ENCODE results near the gene SYNPO. TPM values are rescaled to one million over a fixed set of nuclear protein-coding genes. Genes with fewer than 3 reads are reported as not detected.

Gene SYNPO, protein sequence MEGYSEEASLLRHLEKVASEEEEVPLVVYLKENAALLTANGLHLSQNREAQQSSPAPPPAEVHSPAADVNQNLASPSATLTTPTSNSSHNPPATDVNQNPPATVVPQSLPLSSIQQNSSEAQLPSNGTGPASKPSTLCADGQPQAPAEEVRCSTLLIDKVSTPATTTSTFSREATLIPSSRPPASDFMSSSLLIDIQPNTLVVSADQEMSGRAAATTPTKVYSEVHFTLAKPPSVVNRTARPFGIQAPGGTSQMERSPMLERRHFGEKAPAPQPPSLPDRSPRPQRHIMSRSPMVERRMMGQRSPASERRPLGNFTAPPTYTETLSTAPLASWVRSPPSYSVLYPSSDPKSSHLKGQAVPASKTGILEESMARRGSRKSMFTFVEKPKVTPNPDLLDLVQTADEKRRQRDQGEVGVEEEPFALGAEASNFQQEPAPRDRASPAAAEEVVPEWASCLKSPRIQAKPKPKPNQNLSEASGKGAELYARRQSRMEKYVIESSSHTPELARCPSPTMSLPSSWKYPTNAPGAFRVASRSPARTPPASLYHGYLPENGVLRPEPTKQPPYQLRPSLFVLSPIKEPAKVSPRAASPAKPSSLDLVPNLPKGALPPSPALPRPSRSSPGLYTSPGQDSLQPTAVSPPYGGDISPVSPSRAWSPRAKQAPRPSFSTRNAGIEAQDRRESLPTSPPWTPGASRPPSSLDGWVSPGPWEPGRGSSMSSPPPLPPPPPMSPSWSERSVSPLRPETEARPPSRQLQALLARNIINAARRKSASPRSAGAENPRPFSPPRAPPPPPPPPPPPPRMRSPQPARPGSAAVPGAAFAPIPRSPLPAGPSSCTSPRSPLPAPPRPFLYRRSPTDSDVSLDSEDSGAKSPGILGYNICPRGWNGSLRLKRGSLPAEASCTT
- total RNA-seq, result 3.9 TPM

DNA sequence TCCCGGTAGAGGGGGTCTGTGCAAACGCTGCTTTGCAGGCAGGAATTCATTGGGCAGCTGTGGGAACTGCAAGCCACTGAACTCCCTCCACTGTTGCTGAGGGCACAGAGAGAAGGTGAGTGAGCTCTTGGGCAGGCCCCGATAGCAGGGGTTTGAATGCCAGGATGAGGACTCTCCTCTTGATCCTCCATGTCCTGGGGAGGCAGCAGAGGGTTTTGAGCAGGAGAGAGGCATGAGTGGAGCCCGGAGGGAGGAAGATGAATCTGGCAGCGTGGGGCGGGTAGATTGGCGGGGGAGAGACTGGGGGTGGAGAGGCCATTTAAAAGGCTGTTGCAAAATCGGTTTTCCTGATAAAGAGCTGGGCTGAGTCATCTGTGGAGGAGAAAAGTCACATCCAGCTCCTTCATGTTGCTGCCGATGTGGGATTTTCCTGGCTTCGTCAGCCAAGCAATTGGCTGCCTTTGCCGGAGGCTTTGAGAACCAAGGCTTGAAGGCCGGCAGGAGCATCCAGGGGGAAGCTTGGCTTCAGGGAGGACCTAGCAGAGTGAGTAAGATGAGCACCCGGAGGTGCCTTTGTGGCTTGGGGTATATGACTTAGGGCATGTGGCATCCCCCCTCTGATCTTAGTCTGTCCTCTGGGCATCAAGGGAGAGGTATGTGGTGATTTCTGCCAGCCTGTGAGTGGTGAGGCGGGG lies at the start of gene SYNPO:
SYNPO (plus strand) TSS at position 350 of the 695 bp plus-strand sequence. CDS start 7,616 bp downstream, outside the sequence.
- peak; percentile 77 for DNase-seq

DNA sequence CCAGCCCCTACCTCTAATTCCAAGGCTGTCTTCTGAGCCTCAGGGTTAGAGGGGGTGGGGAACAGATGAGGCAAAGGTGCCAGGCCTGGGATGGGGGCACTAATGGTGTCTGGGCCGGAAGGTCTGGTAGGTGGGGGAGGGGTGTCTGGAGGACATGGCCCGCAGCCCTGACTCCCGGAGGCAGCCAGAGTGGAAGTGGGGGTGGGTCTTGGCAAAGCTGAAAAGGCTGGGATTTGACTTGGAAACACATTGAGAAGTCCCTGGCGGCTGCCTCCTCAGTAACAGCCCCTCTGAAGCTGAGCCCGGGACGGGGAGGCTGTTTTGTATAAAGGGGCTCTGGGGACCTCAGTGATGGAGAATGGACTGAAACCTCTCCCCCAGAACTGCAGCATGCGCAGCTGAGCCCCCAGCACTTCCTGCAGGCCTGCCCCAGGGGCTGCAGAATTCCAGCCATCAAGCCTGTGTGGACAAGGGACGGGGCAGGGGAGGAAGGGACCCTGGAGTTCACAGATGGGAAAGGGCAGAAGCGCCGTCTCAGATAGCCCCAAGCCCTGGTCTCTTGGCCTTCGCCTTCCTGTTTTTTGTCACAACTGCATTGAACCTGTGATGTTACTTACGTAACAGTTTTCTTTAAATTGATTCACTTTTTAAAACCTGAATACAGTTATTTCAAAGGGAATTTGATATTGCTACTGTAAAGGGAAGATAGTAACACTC lies 49.3 kb upstream of the SYNPO start:
- peak; percentile 75 for DNase-seq

DNA sequence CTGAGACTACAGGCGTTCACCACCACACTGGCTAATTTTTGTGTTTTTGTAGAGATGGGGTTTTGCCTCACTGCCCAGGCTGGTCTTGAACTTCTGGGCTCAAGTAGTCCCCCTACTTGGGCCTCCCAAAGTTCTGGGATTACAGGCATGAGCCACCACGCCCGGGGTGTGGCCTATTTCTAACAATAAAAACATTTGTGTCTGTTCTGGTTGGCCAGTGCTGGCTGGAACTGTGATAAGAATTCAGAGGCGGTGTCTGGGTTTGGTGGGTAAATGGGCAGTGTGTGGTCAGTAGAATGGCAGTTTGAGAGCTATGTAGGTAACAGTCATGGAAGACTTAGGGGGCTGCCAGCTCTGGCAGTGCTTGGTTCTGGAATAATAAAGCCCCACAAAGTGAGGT lies 46.9 kb upstream of the SYNPO start:
- no peak for DNase-seq

DNA sequence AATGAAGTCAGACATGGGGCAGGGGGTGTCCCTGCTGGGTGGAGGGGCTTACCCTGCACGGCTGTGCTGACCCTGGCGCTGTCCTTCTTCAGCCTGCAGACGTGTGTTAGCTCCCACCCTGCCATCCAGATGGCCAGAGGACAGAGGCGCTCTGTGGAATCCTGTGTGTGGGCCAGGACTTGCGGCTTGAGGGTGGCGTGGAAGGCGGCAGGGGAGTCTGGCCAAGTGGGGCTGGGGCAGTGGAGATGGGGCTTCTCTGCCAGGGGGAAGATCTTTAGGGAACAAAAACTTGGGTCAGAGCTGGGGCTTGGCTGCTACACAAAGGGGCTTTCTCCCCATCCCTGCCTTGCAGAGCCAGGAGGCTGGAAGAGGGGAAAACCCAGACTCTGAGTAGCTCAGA lies 46.5 kb upstream of the SYNPO start:
- no peak for DNase-seq

DNA sequence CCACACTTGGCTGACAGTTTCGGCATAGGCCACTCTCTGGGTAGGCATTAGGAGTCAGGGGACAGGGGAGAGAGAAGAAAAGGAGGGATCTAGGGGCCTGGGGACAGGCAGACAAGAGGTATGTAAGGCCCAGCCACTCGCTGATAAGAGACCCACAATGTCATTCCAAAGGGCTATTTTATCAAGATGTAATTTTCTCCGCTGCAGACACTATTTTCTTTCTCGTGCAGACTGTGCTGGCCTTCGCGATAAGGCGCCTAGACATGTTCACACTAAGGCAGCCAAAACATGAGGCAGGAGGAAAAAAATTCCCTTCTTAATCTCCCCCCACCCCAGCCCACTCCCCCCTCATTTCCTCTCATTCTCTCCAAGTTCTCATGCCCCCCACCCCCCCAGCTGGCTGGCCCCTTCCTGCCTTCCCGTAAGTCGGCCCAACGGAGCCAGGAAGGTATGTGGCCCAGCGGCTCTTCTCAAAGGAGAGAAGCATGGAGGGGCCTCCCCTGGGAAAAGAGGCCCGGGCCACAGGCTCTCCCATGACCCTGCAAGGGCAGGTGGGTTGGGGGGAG lies 44.9 kb upstream of the SYNPO start:
- DNase-seq, result peak; percentile 37

DNA sequence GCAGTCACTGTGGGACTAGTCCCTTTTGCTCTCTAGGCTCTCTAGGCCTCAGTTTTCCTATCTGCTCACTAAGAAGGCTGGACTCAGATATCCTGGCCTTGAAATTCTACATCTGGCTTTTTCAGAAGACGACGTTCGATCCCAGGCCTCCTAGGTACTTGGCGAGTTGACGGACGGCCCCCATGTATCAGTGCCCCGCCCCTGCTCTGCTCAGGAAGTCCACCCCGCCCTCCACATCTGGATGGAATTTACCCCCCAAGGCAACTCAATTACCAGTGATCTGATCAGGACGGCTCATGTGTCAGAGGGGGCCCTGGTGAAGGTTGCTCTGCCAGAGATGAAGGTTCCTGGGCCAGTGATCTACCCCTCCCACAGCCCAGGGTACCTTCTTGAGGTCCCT lies 44.1 kb upstream of the SYNPO start:
- peak; percentile 47 for DNase-seq

DNA sequence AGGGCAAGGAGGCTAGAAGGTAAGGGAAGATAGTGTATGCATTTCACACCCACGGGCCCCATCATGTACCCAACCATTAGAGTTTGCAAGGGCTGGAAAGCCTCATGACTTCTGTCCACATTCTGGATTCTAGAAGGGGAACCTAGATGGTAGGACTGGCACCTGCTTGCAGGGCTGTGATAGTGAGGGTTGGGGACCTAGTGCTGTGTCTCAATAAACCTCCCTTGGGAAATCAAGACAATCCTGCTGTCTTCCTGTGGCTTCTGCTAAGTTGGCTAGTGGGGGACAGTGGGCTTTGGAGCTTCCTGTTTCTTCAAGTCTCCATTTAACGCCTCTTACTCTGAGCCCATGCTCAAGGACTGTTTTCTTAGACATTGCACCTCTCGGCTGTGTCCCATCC lies 43.6 kb upstream of the SYNPO start:
- no peak for DNase-seq

DNA sequence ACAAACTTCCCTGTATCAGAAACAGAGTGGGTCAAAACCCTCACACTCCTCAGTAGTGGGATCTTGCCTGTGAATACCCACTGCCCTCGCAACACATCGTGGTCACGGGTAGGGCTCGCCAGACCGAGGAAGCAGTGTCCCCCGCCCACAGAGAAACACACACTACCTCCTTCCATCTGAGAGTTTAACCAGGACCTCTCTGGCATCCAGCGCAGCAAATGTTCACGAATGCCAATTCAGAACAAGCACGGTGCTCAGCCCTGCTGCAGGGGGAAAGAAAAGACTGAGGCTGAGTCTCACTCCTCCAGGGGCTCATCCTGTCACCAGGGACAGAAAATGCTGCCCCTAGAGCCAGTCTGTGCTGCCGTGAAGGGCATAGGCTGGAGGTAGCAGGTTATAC lies 42.5 kb upstream of the SYNPO start:
- DNase-seq, result no peak

DNA sequence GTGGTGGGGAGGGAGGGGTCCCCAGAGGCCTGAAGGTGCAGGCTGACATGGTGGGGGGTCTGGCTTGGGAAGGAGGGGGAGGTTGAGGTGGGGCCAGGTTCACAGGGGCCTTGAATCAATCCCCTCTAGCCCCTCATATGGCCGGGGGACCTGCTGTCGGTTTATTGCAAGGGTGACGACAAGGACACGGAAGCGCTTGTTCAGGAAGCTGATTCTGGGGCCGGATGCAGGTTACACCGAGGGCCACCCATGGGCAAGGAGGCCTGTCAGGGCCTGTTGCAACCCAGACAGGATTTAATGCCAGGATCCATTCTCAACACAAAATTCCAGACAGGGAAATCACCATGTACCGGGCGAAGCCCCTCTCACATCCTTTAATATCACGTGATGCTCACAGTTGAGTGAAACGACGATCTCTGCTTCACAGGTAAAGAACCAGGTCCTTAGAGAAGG lies 41.6 kb upstream of the SYNPO start:
- no peak for DNase-seq

DNA sequence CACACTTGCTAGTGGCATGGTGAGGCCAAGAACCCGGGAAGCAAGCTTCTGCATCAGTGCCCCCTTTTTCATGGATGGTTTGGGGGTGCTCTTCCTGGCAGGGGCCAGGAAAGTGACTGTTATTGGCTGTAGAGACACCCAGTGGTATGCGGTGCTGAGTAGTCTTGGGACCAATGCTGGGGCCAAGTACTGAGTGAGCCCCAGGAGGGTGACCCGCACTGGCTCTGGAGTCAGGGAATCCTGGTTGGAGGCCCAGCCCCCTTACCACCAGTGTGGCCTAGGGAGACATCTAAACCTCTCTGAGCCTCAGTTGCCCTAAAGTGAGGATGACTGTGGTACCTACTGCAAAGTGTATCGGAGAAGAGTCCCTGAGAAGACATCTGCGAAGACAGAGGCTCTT lies 41.2 kb upstream of the SYNPO start:
- no peak for DNase-seq

DNA sequence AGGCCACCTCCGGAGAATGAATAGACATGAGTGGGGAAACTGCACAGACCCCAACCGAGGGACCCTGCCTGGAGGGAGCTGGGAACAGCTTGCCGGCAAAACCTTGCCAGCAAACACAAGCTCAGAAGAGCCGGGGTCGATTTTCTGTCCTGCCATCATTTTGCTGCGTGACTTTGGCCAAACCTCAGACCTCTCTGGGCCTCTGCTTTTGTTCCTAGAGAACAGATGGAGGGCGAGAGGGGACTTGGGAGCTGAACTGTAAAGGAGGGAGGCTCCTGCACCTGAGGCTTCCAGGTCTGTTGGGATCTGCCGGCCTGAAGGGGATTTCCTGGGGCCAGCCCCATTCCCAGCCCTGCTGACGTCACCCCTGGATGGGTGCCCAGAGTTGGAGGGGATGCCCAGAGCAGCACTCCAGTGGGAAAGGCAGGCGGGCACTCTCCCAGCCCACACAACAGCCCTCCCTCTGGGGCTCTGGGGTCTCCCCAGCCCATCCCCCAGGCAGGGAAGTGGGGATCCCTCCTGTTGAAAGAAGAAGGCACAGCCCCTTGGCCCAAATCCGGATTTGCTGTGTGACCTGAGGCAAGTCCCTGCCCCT lies 40.4 kb upstream of the SYNPO start:
- DNase-seq, result peak; percentile 32

DNA sequence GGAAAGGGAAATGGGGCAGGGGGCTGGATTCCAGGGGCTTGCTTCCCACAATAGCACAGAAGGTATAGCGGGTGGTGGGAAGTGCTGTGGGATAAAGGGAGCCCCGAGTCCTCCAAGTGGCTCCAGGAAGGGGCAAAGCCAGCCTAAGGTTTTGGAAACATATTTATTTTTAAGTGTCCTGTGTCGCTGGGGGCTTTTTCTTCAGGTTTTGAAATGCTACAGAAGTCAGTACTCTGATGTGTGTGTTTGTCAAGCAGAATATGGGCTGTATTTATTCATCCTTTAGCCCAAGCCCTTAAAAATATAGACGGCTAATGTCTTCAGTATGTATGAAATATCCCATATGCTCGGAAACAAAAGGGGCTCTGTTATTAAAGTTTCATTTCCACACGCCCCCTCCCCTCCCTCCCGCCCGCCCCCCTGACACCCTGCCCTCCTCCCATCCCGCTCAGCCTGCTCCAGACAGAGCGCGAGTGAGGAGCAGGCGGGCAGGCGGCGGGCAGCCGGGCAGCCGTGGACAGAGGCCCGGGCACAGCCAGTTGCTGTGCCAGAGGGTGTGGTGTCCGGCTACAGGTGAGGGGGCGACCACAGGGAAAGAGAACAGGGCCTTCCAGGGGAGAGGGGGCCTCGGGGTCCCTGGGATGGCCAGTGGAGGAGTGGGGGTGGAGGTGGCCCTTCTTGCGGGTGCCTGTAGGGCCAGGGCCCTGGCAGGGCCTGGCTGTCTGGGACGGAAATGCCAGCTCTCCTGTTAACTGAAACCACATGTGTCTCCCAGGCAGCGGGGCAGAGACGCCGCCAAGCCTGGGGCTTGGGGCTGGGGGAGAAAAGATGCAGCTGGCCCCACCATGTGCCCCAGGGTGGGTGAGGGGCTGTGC lies 39.6 kb upstream of the SYNPO start:
- DNase-seq, result peak; percentile 57

DNA sequence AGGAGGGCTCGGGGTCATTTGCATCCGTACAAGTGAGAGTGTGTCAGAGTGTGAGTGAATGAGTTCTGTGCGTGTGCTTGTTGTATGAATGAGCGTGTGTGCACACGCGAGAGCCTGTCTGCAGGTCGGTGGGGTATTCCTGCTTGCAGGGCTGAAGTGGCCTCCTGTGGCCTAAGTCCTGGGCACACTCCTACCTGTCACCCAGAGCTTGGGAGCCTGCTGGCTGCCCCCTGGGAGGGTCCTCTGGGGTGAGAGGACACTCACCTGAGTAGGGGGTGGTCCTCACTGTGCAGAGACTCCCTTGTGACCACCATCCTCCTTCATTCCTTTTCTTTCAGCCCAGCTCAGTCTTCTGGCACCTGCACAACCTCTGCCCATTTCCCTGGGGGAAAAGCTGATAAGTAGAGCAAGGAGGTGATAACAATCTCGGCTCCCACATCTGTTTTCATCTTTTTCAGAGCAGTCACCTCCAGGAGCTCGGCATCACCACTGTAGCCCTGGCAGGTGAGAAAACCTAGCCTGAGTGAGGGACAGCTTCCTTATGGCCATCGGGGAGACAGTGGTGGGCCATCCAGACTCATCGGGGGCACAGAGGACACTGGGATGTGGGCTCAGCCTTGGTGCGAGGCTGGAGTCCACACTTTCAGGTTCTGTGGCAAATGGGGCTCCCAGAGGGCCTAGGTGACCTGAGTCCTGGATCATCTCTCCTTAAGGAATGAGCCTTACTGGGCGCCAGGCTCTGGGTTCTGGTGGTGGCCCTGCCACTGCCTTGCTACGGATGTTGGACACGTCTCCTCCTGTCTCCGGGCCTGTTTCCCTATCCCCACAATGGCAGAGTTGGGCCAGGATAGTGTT lies 38.7 kb upstream of the SYNPO start:
- no peak for DNase-seq

DNA sequence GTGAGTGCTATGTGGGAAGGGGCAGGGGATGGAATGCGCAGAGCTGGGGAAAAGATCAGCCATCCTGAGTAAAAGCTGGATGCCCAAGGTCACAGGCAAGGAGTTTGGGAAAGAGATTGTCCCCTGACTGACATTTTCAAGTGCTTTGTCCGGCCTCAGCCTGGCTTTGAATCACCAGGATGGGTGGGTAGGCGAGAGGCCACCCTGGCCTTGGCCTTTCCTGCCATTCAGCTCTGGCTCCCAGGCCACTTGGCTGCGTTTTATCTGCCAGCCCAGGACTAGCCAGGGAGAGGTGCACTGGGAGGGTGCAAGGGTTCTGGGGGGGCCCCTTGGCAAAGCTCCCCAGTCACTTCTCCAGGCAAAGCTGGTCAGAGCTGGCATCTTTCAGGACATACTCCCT lies 37.4 kb upstream of the SYNPO start:
- DNase-seq, result no peak

DNA sequence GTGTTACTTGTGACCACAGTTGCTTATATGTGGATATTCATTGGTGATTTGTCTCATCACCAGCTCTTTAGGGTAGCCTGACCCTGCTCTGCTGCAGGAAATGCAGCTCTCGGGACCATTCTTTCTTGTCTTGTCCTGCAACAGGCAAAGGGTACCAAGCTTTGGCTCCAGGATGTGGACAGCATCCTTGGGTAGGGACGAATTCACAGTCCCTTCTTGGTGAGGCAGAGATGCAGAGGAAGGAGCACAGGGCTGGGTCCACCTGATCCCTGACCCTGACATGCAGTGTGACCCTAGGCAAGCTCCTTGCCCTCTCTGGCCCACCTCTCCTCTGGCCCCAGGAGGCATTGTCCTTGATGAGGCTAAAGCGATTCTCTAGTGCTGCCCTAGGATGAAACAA lies 37.0 kb upstream of the SYNPO start:
- no peak for DNase-seq

DNA sequence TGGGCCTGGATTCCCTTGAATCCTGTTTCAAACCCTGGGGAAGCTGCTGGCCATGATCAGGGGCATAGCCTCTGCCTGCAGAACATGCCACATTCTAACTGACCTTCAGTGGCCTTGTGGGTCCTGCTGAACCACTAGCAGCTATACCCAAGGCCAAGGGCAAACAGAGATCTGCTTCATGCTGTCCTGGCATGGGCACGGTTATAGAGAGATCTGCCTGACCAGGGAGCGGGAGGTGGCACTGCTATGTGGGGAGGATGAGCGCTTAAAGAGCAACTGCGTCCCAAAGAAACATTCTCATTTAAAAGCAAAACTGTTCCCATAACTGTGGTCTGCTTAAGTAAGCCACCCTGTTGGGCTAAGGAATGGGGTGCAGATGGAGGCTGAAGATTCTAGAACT lies 36.5 kb upstream of the SYNPO start:
- no peak for DNase-seq

DNA sequence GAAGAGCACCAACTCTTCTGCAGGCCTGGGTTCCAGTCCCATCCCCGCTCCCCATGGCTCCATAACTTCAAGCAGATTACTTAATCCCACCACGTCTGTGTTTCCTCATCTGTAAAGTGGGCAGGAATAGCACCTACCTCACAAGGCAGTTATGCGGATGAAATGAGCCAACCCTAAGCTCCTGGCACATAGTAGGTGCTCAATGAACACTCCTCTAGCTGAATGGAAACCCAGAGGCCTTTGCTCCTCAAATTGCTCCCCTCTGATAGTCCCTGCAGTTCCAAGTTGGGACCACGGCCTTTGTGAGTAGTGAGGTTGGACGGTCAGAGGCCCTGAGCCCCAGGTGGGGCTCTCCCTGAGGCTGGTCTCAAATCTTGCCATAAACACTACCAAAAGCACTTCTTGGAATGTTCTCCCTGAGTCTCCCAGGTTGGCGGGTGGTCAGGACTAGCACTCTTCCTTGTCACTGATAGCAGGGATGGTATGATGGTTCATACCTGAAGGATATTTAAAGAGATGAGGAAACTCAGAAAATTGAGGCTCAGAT lies 35.5 kb upstream of the SYNPO start:
- DNase-seq, result no peak

DNA sequence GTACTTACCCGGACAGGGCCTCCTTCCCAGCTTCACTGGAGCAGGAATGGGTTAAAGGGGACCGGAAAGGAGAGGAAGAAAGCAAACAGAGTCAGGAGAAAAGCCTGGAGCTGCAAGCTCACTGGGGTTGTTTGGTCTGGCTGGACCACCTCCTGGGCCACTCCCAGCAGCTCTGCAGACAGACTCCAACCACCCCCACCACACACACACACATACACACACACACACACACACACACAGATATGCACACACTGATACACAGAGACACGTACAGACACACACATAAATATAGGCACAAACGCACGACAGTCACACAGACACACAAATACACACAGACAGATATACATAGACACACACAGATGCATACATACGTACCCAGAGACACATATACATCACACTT lies 34.9 kb upstream of the SYNPO start:
- DNase-seq, result no peak

DNA sequence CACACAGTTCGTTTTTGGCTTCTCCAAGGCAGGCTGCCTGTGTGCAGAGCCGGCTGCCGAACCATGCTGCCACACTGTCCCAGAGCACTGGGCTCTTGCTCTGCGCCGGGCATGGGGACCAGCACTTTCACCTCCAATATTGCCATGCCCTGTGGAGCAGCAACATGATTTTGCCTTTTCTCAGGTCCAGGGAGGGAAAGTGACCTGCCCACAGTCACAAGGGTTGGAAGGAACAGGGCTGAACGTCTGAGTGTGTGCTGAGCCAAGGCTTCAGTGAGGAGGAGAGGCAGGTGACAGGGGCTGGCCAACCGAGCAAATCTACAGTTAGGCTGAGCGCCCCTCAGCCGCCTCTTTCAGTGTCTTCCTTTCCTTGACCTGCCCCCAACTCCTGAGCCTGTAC lies 34.0 kb upstream of the SYNPO start:
- no peak for DNase-seq
